Measurements from ENCODE around the gene TRIM67.

DNA sequence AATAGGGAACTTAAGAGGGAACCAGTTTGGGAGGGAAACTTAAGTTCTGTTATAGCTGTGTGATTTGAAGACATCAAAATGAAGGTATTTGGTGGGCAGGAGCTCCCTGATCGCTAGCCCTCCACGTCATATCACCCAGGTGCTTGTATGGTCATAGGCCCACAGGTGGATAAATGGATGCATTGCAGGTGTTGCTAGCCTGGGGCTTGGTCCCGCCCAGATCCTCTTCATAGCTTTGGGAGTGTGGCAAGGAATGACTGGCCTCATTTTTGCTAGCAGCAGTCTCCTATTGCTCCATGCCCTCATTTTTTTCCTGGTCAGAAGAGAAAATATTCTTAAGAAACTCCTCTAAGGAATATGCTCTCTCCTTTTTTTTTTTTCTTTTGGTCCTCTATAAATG lies 90.5 kb downstream of the TRIM67 start:
- TF ChIP-seq, protein P1, sequence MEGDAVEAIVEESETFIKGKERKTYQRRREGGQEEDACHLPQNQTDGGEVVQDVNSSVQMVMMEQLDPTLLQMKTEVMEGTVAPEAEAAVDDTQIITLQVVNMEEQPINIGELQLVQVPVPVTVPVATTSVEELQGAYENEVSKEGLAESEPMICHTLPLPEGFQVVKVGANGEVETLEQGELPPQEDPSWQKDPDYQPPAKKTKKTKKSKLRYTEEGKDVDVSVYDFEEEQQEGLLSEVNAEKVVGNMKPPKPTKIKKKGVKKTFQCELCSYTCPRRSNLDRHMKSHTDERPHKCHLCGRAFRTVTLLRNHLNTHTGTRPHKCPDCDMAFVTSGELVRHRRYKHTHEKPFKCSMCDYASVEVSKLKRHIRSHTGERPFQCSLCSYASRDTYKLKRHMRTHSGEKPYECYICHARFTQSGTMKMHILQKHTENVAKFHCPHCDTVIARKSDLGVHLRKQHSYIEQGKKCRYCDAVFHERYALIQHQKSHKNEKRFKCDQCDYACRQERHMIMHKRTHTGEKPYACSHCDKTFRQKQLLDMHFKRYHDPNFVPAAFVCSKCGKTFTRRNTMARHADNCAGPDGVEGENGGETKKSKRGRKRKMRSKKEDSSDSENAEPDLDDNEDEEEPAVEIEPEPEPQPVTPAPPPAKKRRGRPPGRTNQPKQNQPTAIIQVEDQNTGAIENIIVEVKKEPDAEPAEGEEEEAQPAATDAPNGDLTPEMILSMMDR (IDR thresholded peaks at IDR 0.05) = no peak
- TF ChIP-seq EP300 (IDR thresholded peaks at IDR 0.05) = no peak
